HG02970 (cell line): ENCODE measurements around the gene CRLF1.
"Not testable (repeated sequence)": the region's sequence is repeated elsewhere in the genome, so short reads cannot be mapped to it uniquely, and the experiment has no call there.

Experiments
- ATAC-seq: cut with Tn5 transposase; IDR thresholded peaks from one replicate; pipeline ENCODE4 v1.9.1; 2021; ENCODE audit warnings: mild to moderate bottlenecking, moderate library complexity, moderate number of reproducible peaks; ENCODE audit not compliant: unreplicated experiment, low FRiP score

CRLF1 gene

DNA sequence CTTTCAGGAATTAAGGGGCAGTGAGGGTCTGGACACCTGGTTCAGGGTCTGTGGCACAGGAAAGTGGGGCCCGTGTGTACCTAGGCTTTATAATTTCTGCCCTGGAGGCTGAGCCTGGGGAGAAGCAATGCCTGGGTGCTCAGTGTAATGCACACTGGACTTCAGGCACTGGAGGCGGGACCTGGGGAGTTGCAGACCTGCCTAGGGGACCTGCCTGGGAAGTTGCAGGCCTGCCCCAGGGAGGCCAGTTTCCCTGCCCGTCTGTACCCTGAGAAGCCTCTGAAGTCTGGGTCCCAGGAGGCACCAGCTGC is 3.6 kb upstream of the CRLF1 start:
- ATAC-seq = no peak

- no peak for ATAC-seq
Observed at GRCh38 chr19:18609717-18610051, 3.1 kb upstream of the CRLF1 start.

GRCh38 chr19:18608805-18609716 is 2.5 kb upstream of the CRLF1 start:
- ATAC-seq = no peak

- ATAC-seq = no peak
Observed at GRCh38 chr19:18608102-18608804, 1.7 kb upstream of the CRLF1 start.

DNA sequence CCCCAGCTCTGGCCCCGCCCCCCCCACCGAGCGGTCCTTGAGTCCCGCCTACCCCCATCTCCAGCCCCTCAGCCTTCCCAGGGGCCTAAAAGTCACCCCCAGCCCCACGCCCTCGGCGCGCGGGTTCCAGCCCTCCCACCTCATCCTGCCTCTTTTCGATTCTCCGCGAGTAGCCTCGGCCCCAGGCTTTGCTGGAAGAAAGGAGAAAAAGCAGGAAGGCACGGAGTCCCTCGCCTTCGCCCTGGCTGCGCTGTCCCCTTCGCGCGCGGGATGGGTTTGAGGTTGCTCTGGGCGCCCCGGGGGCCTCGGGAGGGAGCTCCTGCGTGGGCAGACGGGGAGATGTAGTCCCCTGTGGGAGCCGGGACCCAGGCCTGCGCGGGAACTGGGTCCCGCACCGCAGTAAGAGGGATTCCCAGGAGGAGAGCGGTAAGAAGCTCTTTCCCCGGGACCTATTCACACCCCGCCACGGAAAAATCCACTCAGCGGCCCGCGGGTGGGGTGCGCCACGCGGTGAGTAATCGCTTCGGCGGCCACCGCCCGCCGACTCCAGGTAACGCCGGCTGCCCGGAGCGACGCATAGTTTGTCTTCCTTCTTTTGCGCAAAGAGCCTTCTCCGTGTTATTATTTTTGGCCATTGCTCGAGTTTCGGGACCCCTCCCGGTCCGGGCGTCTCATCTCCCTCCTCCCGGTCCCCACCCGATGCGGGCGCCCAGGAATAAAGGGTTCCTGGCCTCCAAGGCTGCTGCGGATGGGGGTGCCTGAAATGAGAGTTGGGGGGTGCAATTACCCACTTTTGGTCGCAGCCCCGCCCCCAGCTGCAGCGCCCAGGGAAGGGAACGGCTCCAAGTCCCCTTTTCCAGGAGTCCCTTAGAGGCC is 865 bp upstream of the CRLF1 start:
- no peak for ATAC-seq

GRCh38 chr19:18605546-18606280 is 886 bp downstream of the CRLF1 start:
- ATAC-seq = no peak

DNA sequence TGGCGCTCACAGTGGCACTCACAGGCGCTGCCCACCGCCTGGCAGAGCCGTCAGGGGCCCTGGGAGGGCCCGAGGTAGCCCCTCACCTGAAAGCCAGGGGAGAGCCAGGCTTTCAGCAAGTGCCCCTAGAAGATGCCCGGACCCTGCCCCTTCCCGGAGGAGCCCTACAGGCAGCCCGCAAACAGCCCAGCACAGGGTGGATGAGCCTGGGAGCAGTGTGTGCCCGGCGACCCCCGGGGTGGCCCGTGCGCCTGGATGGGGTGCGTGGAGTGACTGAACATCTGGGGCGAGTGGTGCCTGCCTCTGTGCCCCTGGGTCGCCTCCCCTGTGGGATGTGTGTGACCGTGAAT is 1.4 kb downstream of the CRLF1 start:
- ATAC-seq = no peak

DNA sequence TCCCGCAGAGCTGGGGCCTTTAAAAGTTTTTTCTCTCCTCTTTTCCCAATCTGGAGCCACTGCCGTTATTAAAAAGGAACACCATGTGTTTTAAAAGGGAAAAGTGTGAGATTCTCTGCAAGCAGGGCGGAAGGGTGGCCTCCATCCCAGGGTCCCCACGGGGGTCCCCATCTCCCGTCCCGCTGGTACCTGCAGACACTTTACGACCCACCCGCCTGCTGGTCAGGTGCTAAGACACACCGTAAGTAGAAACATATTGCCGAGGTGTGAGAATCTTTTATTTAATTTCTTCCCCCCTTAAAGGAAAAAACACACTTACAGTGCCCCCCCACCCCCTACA is 1.8 kb downstream of the CRLF1 start:
- ATAC-seq = no peak

DNA sequence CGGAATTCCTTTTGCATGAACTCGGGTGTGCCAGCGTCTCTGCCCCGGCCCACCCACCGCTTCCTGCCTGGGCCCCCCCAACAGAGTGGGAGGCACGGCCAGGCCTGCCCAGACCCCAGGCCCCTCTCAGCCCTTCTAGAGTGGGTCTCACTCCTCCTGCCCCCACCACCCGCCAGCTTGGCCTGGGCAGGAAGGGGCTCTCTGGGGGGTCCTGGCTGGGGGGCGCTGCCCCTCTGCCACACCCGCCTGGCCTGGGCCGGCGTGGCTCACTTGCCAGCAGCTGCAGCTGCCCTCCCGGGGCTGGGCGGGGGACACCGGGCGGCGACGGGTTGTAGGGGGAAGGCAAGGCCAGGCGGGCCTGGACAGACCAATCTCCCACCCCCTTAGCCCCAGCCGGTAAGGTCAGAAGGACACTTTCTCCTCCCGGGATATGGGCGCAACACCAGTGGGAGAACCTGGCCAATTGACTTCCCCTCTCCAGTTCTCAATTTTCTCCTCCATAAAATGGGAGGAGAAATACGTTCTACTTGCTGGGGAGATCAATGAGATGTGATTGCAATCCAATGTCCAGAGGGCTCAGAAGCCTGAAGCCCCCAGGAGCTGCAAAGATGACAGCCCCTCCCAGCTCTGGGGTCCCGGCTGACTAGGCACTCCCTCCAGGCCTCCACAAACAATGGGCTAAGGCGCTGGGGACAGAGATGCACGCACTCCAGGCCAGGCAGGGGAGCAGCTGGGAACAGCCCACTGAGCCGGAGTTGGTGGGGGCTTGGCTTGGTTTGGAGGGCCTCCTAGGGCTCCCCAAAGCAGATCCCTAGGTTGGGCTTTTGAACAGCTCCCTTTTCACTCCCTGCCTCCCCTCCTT is 2.4 kb downstream of the CRLF1 start:
- no peak for ATAC-seq

GRCh38 chr19:18603255-18603957 is 3.2 kb downstream of the CRLF1 start:
- ATAC-seq = no peak

GRCh38 chr19:18601875-18602274 is 4.7 kb downstream of the CRLF1 start:
- ATAC-seq = no peak

- ATAC-seq = not testable (repeated sequence)
Observed at GRCh38 chr19:18600692-18601397, 5.8 kb downstream of the CRLF1 start.

DNA sequence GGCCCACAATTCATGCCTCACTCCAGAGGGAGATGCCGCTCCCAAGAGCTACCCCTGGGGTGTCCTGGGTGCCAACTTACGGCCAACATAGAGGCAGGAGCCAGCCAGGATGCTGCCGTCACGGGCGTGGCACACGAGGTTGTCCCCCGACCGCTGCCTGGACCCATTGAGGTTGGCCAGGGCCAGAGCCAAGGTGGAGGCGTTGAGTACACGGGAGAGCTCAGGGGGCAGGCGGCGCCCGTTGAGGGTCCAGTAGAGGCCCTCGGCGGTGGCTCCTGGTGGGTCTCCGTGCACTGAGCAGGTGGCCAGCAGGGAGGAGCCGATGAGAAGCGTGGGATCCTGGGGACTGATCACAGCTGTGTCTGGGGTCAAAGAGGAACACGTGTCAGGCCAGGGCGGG is 7.1 kb downstream of the CRLF1 start:
- no peak for ATAC-seq

- ATAC-seq = no peak
Observed at GRCh38 chr19:18597809-18598660, 8.6 kb downstream of the CRLF1 start.

GRCh38 chr19:18596752-18597157 is 9.8 kb downstream of the CRLF1 start:
- no peak for ATAC-seq

DNA sequence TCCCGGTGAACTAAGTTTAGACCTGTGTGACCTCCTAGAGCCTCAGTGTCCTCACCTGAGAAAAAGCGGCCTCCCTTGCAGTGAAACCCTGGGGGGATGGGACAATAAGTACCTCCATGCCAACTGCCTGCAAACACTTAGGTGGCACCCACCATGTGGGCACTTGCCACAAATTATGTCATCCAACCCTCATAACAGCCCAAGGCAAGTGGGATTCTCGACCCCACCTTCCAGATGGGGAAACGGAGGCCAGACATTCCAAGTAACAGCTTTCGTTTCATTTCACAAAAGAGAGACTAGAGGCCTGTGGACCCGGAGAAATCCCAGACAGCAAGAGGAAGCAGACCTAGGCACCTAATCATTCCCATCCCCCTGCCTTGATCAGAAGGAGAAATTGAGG is 11.1 kb downstream of the CRLF1 start:
- ATAC-seq = no peak

- no peak for ATAC-seq
Observed at GRCh38 chr19:18594824-18595373, 11.7 kb downstream of the CRLF1 start.
